NCI-H2171 (cell line): Measurements from ENCODE around the gene LHB.
"Not testable (repeated sequence)": the region's sequence is repeated elsewhere in the genome, so short reads cannot be mapped to it uniquely, and the experiment has no call there.

Experiments used
- DNase-seq: peaks from one replicate; lab custom pipeline; 2025; lab: John Stamatoyannopoulos, UW

The LHB gene

GRCh38 chr19:49017041-49017665 lies at the start of gene LHB:
LHB (minus strand) TSS chr19:49017091; CDS start chr19:49017081, 10 bp downstream.
- no peak for DNase-seq

- DNase-seq, result no peak
Observed at GRCh38 chr19:49065905-49066512, 49.1 kb upstream of the LHB start.

DNA sequence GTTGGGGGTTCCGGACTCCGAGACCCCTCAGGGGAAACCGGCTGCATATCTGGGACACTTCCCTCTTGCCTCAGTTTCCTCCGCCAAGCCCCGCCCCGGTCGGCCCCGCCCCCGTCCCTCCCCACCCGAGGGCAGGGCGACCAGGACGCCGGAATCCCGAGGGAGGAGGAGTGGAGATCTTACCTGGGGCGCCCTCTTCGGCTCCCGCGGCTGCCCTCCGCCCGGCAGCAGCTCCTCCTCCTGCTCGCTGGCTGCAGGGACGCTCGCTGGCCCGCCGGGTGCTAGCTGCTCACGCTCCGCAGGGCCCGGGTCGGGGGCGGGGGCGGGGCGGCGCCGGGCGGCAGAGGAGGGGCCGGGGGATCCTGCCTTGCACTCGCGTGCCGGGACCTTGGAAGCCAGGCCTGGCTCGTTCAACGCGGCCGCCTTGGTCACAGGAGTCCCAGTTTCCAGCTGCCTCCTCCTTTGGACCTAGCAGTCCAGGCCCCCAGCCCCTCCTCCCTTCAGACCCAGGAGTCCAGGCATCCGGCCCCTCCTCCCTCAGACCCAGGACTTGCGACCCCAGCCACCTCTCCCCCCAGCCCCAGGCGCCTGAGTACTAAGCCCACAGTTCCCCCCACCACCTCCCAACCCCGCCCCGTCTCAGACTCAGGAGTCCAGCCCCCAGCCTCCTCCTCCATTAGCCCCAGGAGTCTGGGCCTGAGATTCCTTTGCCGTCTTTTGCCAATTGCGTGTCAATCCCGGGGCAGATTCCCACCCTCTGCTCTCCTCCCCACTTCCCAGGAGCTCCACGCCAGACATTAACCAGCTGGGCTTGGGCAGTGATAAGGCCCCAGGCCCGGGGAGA lies 48.1 kb upstream of the LHB start, which contains the start of gene NTF4:
Gene NTF4, minus strand, starts transcription at position 51 of the 844 bp plus-strand sequence. CDS start 2,821 bp downstream, outside the sequence.
- no peak for DNase-seq

DNA sequence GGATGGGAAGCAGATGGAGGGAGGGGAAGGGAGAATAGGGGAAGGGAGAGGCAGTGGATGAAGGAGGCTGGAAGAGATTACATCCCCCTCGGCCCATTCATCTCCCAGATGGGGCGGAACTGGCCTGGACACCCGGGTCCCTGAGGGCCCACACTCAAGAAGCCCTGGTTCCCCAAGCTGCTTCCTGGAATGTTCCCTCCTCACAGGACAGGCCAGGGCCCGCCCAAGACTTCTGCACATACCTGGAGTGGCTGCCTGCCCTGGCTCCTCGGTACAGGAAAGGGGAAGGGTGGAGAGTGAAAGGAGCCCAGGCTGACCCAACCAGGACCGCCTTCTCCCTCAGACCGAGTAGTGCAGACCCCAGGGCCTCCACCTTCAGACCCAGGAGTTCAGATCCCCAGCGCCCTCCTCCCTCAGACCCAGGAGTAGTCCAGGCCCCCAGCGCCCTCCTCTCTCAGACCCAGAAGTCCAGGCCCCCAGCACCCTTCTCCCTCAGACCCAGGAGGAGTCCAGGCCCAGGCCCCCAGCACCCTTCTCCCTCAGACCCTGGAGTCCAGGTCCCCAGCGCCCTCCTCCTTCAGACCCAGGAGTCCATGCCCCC lies 47.2 kb upstream of the LHB start:
- DNase-seq, result no peak

DNA sequence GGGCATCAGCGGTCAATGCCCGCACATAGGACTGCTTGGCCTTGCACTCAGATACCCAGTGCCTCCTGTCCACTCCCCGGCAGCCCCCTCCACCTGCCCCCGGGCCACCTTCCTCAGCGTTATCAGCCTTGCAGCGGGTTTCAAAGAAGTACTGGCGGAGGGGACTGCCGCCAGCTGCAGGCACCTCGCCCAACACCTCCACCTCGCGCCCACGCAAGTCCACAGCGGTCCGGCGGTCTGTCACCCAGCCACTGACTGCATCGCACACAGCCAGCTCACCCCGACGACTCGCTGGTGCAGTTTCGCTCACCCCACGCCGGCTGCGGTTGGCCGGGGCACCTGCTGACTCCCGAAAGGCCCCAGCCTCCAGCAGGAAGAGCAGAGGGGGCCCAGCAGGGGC lies 44.6 kb upstream of the LHB start:
- no peak for DNase-seq

- no peak for DNase-seq
Observed at GRCh38 chr19:49061000-49061399, 44.1 kb upstream of the LHB start.

GRCh38 chr19:49059053-49059452 lies 42.2 kb upstream of the LHB start:
- DNase-seq, result no peak

DNA sequence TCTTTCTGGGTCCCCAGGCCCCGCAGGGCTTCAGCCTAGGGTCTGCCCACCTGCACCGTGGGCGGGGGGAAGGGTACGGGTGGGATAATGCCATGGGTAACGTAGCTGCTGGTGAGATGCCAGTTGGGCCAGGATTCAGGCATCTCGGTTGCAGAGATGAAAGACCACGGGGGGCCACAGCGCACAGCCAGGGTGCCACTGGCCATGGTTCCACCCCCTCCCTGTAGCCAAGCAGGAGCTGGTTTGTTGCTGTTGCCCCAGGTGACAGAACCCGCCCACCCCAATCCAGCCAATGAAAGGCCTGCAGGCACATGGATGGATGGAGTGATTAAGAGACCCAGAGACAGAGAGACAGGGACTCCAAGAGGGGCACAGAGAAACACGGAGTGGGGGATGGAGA lies 41.7 kb upstream of the LHB start:
- no peak for DNase-seq

- no peak for DNase-seq
Observed at GRCh38 chr19:49057636-49058234, 40.8 kb upstream of the LHB start, which contains the start of gene CGB7. CGB7 (minus strand) TSS chr19:49057749; CDS start chr19:49055375, 2,374 bp downstream.

- not testable (repeated sequence) for DNase-seq
Observed at GRCh38 chr19:49056902-49057596, 40.2 kb upstream of the LHB start.

GRCh38 chr19:49056101-49056901 lies 39.4 kb upstream of the LHB start:
- no peak for DNase-seq

DNA sequence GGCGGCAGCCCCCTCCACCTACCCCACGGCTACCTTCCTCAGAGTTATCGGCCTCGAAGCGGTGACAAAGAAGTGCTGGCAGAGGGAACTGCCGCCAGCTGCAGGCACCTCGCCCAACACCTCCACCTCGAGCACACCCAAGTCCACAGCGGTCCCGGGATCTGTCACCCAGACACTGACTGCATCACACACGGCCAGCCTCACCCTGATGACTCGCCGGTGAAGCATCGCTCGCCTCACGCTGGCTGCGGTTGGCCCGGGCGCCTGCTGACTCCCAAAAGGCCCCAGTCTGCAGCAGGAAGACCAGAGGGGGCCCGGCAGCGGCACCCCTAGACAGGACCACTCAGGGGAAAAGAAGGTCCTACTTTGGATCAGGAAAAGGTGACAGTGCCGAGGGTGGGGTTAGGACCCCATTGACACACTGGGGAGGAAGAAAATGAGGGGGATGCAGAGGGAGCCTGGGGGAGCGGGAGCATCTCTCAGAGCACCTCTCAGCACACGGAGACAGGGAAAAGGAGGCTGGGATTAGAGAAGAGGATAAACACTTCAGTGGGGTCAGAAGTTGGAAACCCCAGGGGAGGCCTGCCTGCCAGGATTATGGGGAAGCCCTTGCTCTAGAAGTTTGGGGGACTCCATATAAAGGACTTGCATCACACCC lies 33.6 kb upstream of the LHB start:
- not testable (repeated sequence) for DNase-seq

DNA sequence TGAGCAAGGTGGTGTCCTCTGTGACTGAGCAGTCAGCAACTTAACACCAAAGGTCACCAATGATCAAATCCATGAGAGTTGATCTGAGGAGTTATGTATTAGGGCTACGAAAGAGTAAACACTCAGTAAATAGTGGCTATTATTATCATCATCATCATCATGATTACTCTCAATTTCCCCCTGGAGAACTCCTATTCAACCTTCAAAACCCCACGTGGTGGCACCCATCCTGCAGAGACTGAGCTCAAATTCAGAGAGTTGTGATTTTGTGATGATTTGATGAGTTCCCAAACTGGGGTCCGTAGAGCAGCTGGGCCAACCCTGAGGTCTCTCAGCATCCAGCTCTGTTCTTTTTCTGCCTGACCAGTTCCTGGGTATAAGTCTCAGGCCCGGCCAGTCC lies 32.9 kb upstream of the LHB start:
- not testable (repeated sequence) for DNase-seq

DNA sequence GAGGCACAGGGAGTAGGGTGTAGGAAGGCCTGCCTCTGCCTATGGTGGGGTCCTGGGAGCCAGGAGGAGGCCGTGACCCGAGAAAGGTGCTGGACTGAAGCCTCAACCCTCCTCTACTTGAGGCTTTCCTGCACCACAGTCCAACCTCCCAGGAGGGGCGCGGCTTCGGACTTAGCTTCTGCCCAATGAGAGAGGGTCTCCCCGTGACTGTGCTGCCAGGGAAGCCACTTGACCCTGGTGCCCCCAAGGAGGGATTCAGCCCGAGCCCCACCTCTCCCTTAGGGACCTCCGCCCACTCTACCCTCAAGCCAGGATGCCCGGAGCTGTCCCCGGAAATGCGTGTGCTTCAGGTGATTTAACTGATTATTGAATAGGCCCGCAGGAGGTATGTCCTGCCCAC lies 32.1 kb upstream of the LHB start, which contains the start of gene CGB8:
Gene CGB8, minus strand, starts transcription at position 101 of the 400 bp plus-strand sequence. CDS start 372 bp downstream, outside the sequence.
- not testable (repeated sequence) for DNase-seq

DNA sequence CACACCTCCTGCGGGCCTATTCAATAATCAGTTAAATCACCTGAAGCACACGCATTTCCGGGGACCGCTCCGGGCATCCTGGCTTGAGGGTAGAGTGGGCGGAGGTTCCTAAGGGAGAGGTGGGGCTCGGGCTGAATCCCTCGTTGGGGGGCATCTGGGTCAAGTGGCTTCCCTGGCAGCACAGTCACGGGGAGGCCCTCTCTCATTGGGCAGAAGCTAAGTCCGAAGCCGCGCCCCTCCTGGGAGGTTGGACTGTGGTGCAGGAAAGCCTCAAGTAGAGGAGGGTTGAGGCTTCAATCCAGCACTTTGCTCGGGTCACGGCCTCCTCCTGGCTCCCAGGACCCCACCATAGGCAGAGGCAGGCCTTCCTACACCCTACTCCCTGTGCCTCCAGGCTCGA lies 26.7 kb upstream of the LHB start, which contains the start of gene CGB5:
Gene CGB5, plus strand, starts transcription at position 301 of the 400 bp plus-strand sequence. CDS start 362 bp downstream, outside the sequence.
- DNase-seq, result not testable (repeated sequence)

- DNase-seq, result not testable (repeated sequence)
Observed at GRCh38 chr19:49042666-49043065, 25.8 kb upstream of the LHB start.

DNA sequence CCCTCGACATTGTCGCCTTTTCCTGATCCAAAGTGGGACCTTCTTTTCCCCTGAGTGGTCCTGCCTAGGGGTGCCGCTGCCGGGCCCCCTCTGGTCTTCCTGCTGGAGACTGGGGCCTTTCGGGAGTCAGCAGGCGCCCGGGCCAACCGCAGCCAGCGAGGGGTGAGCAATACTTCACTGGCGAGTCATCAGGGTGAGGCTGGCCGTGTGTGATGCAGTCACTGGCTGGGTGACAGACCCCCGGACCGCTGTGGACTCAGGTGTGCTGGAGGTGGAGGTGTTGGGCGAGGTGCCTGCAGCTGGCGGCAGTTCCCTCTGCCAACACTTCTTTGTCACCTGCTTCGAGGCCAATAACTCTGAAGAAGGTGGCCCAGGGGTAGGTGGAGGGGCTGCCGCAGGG lies 25.3 kb upstream of the LHB start:
- no peak for DNase-seq

DNA sequence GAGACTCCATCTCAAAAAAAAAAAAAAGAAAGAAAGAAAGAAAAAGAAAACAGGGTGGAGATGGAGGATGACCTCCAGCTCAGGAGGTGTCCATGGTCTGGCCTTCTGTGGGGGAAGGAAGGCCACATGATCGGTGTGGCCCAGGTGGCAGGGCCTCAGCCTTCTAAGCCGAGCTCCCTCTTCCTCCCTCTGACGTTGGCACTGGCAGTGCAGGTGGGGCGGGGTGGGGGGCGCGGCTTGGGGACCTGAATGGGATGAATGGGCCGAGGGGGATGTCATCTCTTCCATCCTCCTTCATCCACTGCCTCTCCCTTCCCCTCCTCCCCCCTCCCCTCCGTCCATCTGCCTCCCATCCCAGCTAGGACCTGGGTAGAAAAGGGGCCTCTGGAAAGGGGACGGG lies 22.8 kb upstream of the LHB start:
- DNase-seq, result not testable (repeated sequence)

DNA sequence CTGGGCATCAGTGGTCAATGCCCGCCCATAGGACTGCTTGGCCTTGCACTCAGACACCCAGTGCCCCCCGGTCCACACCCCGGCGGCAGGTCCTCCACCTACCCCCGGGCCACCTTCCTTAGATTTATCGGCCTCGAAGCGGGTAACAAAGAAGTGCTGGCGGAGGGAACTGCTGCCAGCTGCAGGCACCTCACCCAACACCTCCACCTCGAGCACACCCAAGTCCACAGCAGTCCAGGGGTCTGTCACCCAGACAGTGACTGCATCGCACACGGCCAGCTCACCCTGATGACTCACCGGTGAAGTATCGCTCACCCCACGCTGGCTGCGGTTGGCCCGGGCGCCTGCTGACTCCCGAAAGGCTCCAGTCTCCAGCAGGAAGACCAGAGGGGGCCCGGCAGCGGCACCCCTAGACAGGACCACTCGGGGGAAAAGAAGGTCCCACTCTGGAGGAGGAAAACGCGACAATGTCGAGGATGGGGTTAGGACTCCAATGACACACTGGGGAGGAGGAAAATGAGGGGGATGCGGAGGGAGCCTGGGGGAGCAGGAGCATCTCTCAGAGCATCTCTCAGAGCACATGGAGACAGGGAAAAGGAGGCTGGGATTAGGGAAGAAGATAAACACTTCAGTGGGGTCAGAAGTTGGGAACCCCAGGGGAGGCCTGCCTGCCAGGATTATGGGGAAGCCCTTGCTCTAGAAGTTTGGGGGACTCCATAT lies 21.8 kb upstream of the LHB start:
- not testable (repeated sequence) for DNase-seq
